AG09309 (cell line): ENCODE data around the gene KRTAP5-8.
"Not testable (repeated sequence)": the region's sequence is repeated elsewhere in the genome, so short reads cannot be mapped to it uniquely, and the experiment has no call there.

Experiments used
- DNase-seq: peaks from one replicate; pipeline ENCODE4 v3.0.0-alpha.2; 2010; ENCODE audit warnings: low read depth
- H3K4me3 ChIP-seq: 2 replicates; pipeline ENCODE4 v1.5.1; 2011; ENCODE audit warnings: mild to moderate bottlenecking, low read depth, low read length, moderate library complexity; ENCODE audit not compliant: control insufficient read depth
- CTCF ChIP-seq: IDR thresholded peaks from 2 replicates; pipeline ENCODE4 v1.5.1; 2011; ENCODE audit warnings: mild to moderate bottlenecking, low read depth, low read length, inconsistent platforms; ENCODE audit not compliant: insufficient read depth, control insufficient read depth; ENCODE audit errors: missing control alignments

The KRTAP5-8 gene

DNA sequence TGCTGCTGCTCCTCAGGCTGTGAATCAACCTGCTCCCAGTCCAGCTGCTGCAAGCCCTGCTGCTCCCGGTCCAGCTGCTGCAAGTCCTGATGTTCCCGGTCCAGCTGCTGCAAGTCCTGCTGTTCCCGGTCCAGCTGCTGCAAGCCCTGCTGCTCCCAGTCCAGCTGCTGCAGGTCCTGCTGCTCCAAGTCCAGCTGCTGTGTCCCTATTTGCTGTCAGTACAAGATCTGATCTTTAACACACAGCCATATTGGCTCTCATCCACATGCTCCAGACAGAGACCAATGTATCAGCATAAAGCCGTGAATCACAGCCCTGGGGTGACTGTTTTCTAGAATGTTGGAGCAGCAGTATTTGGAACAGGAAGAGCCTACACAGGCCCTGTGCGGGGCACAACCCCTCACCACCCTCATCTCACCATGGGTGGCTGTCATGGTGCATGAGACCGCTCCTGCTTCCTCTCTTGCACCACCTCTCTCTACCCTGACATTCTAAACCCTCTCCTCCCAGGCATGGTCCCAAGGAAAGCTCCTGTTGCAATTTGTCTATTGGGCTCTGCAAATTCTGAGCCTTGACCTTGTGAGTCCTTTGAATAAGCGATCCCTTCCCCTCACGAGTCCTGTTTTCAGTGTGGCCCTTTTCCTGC, 31.0 kb downstream of the KRTAP5-8 start:
- TF ChIP-seq CTCF: no peak
- DNase-seq: no peak

DNA sequence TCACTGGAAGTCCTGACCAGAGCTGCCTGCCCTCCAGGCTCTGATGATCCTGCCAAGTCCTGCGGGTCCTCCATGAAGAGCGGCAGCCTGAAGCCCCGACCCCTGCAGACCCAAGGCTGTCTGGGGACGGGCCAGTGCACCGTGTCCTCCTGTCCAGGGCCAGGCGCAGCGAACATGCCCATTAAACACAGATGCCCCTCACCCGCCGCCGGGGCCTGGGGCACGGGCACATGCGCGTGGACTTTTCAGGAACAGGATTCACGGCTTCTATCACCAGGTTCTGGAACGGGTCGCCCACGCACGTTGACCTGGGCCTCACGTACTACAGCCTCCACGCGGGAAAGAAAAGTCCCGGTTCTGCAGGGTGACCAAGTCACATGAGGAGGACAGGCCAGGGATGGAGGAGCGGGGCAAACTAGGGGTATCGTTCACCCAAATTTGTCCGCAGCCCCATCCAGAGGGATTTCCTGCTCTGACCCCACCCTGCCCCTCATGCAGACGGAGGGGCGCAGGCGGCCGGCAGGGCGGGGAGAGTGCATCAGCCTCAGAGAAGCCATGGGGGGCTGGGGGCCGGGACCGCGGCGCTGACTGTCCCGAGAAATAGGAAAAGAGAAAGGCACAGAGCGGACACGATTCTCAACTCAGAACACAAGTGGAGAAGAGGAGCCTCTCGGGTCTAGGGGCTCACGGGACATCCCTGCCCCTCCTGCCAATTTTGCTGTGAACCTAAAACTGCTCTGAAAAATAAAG, 33.5 kb downstream of the KRTAP5-8 start:
- not testable (repeated sequence) for DNase-seq, H3K4me3 ChIP-seq

More for the DNA sequence above, 31.0 kb downstream of the KRTAP5-8 start:
- no peak overlapping the region for H3K4me3 ChIP-seq

- no peak overlapping the region for H3K4me3 ChIP-seq
- DNase-seq: no peak
- TF ChIP-seq CTCF: no peak
Measured at GRCh38 chr11:71572811-71573210, 35.0 kb downstream of the KRTAP5-8 start.

DNA sequence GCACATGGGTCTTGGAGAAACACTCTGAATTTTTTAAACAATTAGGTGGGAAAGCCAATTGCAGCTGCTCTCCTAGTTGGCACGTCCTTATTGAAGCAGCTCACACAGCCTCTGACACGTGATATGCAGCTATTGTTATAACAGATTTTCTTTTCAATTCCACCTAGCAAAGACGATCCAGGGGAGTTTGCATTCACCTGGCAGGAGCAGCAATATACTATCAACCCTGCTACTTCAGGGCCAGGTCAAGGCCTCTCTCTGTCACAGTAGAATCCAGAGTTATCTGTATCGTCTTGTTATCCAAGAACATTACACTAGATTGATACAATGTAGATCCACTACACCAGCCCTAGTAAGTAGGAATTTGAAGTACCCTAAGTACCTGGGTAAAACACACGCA, 36.6 kb downstream of the KRTAP5-8 start:
- no peak for DNase-seq
- no peak overlapping the region for H3K4me3 ChIP-seq
- TF ChIP-seq CTCF: no peak

GRCh38 chr11:71575723-71576424, 38.0 kb downstream of the KRTAP5-8 start:
- H3K4me3 ChIP-seq: no peak overlapping the region
- no peak for DNase-seq
- no peak for TF ChIP-seq CTCF

GRCh38 chr11:71576688-71577465, 39.1 kb downstream of the KRTAP5-8 start:
- not testable (repeated sequence) for DNase-seq, H3K4me3 ChIP-seq

- no peak overlapping the region for H3K4me3 ChIP-seq
- no peak for DNase-seq
- no peak for TF ChIP-seq CTCF
Measured at GRCh38 chr11:71577469-71578004, 39.7 kb downstream of the KRTAP5-8 start.

- not testable (repeated sequence) for H3K4me3 ChIP-seq, DNase-seq
Measured at GRCh38 chr11:71579513-71579912, 41.7 kb downstream of the KRTAP5-8 start.
